ENCODE measurements around the gene PHLDB3. TPM values are rescaled to one million over a fixed set of nuclear protein-coding genes. Genes with fewer than 3 reads are reported as not detected.
"Not testable (repeated sequence)": the region's sequence is repeated elsewhere in the genome, so short reads cannot be mapped to it uniquely, and the experiment has no call there.

The PHLDB3 gene
- 7.0 TPM for total RNA-seq (ENCODE audit: insufficient read depth, low replicate concordance)

GRCh38 chr19:43504426-43505185 lies at the start of gene PHLDB3:
Gene PHLDB3 (minus strand): TSS chr19:43504746. CDS start chr19:43504118, 628 bp downstream.
- DNase-seq (ENCODE audit: low spot score), result peak; percentile 42

- DNase-seq (ENCODE audit: low spot score), result no peak
Measured at GRCh38 chr19:43553656-43554055, 49.1 kb upstream of the PHLDB3 start.

GRCh38 chr19:43552616-43553015 lies 48.1 kb upstream of the PHLDB3 start:
- DNase-seq (ENCODE audit: low spot score), result no peak

- DNase-seq (ENCODE audit: low spot score), result no peak
Measured at GRCh38 chr19:43552198-43552450, 47.6 kb upstream of the PHLDB3 start.

GRCh38 chr19:43551399-43552197 lies 47.1 kb upstream of the PHLDB3 start:
- no peak for DNase-seq (ENCODE audit: low spot score)

- no peak for DNase-seq (ENCODE audit: low spot score)
Measured at GRCh38 chr19:43548706-43549105, 44.2 kb upstream of the PHLDB3 start.

GRCh38 chr19:43547926-43548325 lies 43.4 kb upstream of the PHLDB3 start:
- DNase-seq (ENCODE audit: low spot score), result not testable (repeated sequence)

- no peak for DNase-seq (ENCODE audit: low spot score)
Measured at GRCh38 chr19:43546581-43546980, 42.0 kb upstream of the PHLDB3 start.

- no peak for DNase-seq (ENCODE audit: low spot score)
Measured at GRCh38 chr19:43545981-43546380, 41.4 kb upstream of the PHLDB3 start.

GRCh38 chr19:43545276-43545675 lies 40.7 kb upstream of the PHLDB3 start:
- DNase-seq (ENCODE audit: low spot score), result no peak

GRCh38 chr19:43544077-43544476 lies 39.5 kb upstream of the PHLDB3 start:
- DNase-seq (ENCODE audit: low spot score), result no peak

GRCh38 chr19:43541920-43542650 lies 37.5 kb upstream of the PHLDB3 start:
- no peak for DNase-seq (ENCODE audit: low spot score)

- no peak for DNase-seq (ENCODE audit: low spot score)
Measured at GRCh38 chr19:43540381-43540780, 35.8 kb upstream of the PHLDB3 start.

- no peak for DNase-seq (ENCODE audit: low spot score)
Measured at GRCh38 chr19:43538922-43539321, 34.4 kb upstream of the PHLDB3 start.

GRCh38 chr19:43534816-43535761 lies 30.5 kb upstream of the PHLDB3 start:
- DNase-seq (ENCODE audit: low spot score), result peak; percentile 72

GRCh38 chr19:43534305-43534815 lies 29.8 kb upstream of the PHLDB3 start:
- no peak for DNase-seq (ENCODE audit: low spot score)

- peak; percentile 100 for DNase-seq (ENCODE audit: low spot score)
Measured at GRCh38 chr19:43533546-43534304, 29.2 kb upstream of the PHLDB3 start.

- peak; percentile 99 for DNase-seq (ENCODE audit: low spot score)
Measured at GRCh38 chr19:43532962-43533545, 28.5 kb upstream of the PHLDB3 start, which contains the start of gene ZNF575. Gene ZNF575 (plus strand): TSS chr19:43533188. CDS start chr19:43534423, 1,235 bp downstream.

- no peak for DNase-seq (ENCODE audit: low spot score)
Measured at GRCh38 chr19:43532571-43532961, 28.0 kb upstream of the PHLDB3 start.

Measured in umbilical cord (tissue), 2 donors.